MM.1S (cell line): Measurements from ENCODE around the gene FGF4.

ENCODE experiments used
- EZH2 ChIP-seq: fragments of 300-600 bp; sonication (generic); optimal IDR thresholded peaks from 2 replicates; pipeline ENCODE3; 2017; ENCODE audit warnings: low read depth, mild to moderate bottlenecking, antibody characterized with exemption, low read length, mixed read lengths
- EZH2phosphoT487 ChIP-seq: fragments of 300-600 bp; sonication (generic); IDR thresholded peaks from 2 replicates; pipeline ENCODE4 v1.6.1; 2018; ENCODE audit warnings: antibody characterized with exemption, low read length
- TF ChIP-seq, protein P1 (sequence below): fragments of 300-600 bp; sonication (generic); IDR thresholded peaks from 2 replicates; pipeline ENCODE4 v1.5.1; 2016; ENCODE audit warnings: antibody characterized with exemption, low read length, mixed read lengths

DNA sequence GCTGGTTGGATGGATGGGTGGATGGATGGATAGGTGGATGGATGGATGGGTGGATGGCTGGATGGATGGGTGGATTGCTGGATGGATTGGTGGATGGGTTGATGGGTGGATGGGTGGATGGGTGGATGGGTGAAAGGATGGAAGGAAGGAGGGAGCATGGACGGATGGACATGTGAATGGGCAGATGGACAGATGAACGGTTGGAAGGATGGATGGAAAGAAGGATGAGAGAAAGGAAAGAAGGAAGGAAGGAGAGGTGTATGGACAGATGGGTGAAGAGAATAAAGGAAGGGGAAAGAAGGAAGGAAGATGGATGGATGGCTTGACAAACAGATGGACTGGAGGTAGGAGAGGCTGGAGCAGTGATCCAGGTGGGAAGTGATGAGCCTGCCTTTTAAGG lies 38.7 kb upstream of the FGF4 start:
- no peak for TF ChIP-seq EZH2
- TF ChIP-seq, protein P1, sequence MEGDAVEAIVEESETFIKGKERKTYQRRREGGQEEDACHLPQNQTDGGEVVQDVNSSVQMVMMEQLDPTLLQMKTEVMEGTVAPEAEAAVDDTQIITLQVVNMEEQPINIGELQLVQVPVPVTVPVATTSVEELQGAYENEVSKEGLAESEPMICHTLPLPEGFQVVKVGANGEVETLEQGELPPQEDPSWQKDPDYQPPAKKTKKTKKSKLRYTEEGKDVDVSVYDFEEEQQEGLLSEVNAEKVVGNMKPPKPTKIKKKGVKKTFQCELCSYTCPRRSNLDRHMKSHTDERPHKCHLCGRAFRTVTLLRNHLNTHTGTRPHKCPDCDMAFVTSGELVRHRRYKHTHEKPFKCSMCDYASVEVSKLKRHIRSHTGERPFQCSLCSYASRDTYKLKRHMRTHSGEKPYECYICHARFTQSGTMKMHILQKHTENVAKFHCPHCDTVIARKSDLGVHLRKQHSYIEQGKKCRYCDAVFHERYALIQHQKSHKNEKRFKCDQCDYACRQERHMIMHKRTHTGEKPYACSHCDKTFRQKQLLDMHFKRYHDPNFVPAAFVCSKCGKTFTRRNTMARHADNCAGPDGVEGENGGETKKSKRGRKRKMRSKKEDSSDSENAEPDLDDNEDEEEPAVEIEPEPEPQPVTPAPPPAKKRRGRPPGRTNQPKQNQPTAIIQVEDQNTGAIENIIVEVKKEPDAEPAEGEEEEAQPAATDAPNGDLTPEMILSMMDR, result no peak
- TF ChIP-seq EZH2phosphoT487, result no peak
